ENCODE data around the gene UPK3BL2.
"Not testable (repeated sequence)": the region's sequence is repeated elsewhere in the genome, so short reads cannot be mapped to it uniquely, and the experiment has no call there.

- TF ChIP-seq CTCF (IDR thresholded peaks at IDR 0.05); FOXJ3 (CRISPR knock-in tag; IDR thresholded peaks at IDR 0.05; ENCODE audit: borderline replicate concordance); MAX (CRISPR knock-in tag; IDR thresholded peaks at IDR 0.05); ATF2 (CRISPR knock-in tag; IDR thresholded peaks at IDR 0.05; ENCODE audit: borderline replicate concordance, low read depth); ATF6 (CRISPR knock-in tag; IDR thresholded peaks at IDR 0.05); HMGXB4 (CRISPR knock-in tag; IDR thresholded peaks at IDR 0.05); USF2 (CRISPR knock-in tag; IDR thresholded peaks at IDR 0.05): not testable (repeated sequence)
Observed at GRCh38 chr7:102498321-102498720, 45.2 kb downstream of the UPK3BL2 start.
